H1 (cell line): ENCODE data around the gene MCFD2. TPM values are rescaled to one million over a fixed set of nuclear protein-coding genes. Genes with fewer than 3 reads are reported as not detected.
A peak's percentile ranks its signal among the peaks of the same experiment; 100 is the strongest.

Experiments used
- CTCF ChIA-PET: fragments of 300-600 bp; sonication (Branson Sonifier 250); formaldehyde crosslinking; loops from one replicate; lab custom pipeline; 2021; ENCODE audit not compliant: partially characterized antibody; lab: Charles Lee
- POLR2A ChIA-PET: fragments of 300-600 bp; sonication (Branson Sonifier 250); formaldehyde crosslinking; loops from one replicate; lab custom pipeline; 2021; ENCODE audit warnings: inconsistent platforms; ENCODE audit not compliant: partially characterized antibody; lab: Charles Lee
- DNase-seq, 2 experiments: peaks; one replicate each; pipeline versions ENCODE4 v3.0.0 to v3.0.0-alpha.2; 2010 to 2022; ENCODE audit warnings: low spot score in 2 of 2, low read depth in 1 of 2, mixed read lengths in 1 of 2
- FAIRE-seq: peaks from 2 replicates; lab custom pipeline; 2011; peaks lifted over from hg19 to GRCh38; lab: Jason Lieb, UNC
- H2AFZ ChIP-seq: 2 replicates; pipeline ENCODE4 v1.8.1; 2012; ENCODE audit warnings: low read length, inconsistent platforms
- H2AK5ac ChIP-seq: 2 replicates; pipeline ENCODE4 v1.6.1; 2013; ENCODE audit warnings: low read depth, low read length
- H2BK120ac ChIP-seq: replicated peaks from 2 replicates; pipeline ENCODE3; 2013; ENCODE audit warnings: low read depth, low read length, inconsistent platforms
- H2BK12ac ChIP-seq: 2 replicates; pipeline ENCODE4 v1.6.1; 2013; ENCODE audit warnings: low read depth, low read length
- H2BK15ac ChIP-seq: 2 replicates; pipeline ENCODE4 v1.6.1; 2013; ENCODE audit warnings: low read length
- H2BK20ac ChIP-seq: 2 replicates; pipeline ENCODE4 v1.6.1; 2013; ENCODE audit warnings: low read length
- H2BK5ac ChIP-seq: 2 replicates; pipeline ENCODE4 v1.6.1; 2013; ENCODE audit warnings: low read depth, low read length
- H3K14ac ChIP-seq: 2 replicates; pipeline ENCODE4 v1.6.1; 2013; ENCODE audit warnings: inconsistent platforms; ENCODE audit not compliant: insufficient read length
- H3K18ac ChIP-seq: 2 replicates; pipeline ENCODE4 v1.6.1; 2013; ENCODE audit warnings: low read length; ENCODE audit errors: extremely low read depth
- H3K23ac ChIP-seq: 2 replicates; pipeline ENCODE4 v1.6.1; 2013; ENCODE audit warnings: inconsistent platforms; ENCODE audit not compliant: insufficient read length
- H3K23me2 ChIP-seq: 2 replicates; pipeline ENCODE4 v1.6.1; 2013; ENCODE audit warnings: low read depth, low read length
- H3K27ac ChIP-seq: 2 replicates; pipeline ENCODE4 v1.6.1; 2011; ENCODE audit warnings: low read depth, low read length, inconsistent platforms
- H3K27me3 ChIP-seq, 4 experiments: replicated peaks in 1 of 4; 1 replicate in 1 of 4; 2 replicates in 3 of 4; pipeline versions ENCODE4 v1.6.1 to v1.8.1; 2011 to 2013; ENCODE audit warnings: low read length in 3 of 4, mild to moderate bottlenecking in 3 of 4, inconsistent platforms in 2 of 4, mixed read lengths in 2 of 4, moderate library complexity in 1 of 4; ENCODE audit not compliant: control insufficient read depth in 3 of 4, insufficient read depth in 3 of 4; ENCODE audit errors: extremely low read depth in 1 of 4
- H3K36me3 ChIP-seq, 4 experiments: 2 replicates each; pipeline versions ENCODE4 v1.6.1 to v1.8.1; 2011 to 2013; ENCODE audit warnings: mild to moderate bottlenecking in 4 of 4, low read length in 3 of 4, moderate library complexity in 2 of 4, control low read depth in 1 of 4, inconsistent platforms in 1 of 4; ENCODE audit not compliant: insufficient read depth in 4 of 4, control insufficient read depth in 2 of 4
- H3K4ac ChIP-seq: replicated peaks from 2 replicates; pipeline ENCODE3; 2013; ENCODE audit warnings: low read length, low read depth, mixed read lengths, inconsistent platforms; ENCODE audit not compliant: insufficient read length
- H3K4me1 ChIP-seq, 4 experiments: replicated peaks in 1 of 4; 1 replicate in 1 of 4; 2 replicates in 3 of 4; pipeline versions ENCODE4 v1.6.1 to v1.8.1; 2011 to 2013; ENCODE audit warnings: low read length in 3 of 4, inconsistent platforms in 2 of 4, mixed read lengths in 1 of 4; ENCODE audit not compliant: insufficient read depth in 4 of 4, control insufficient read depth in 3 of 4
- H3K4me2 ChIP-seq, 2 experiments: 2 replicates each; pipeline versions ENCODE4 v1.6.1 to v1.8.1; 2011 to 2013; ENCODE audit warnings: low read depth in 2 of 2, low read length in 2 of 2, control low read depth in 1 of 2, inconsistent platforms in 1 of 2, mild to moderate bottlenecking in 1 of 2; ENCODE audit not compliant: insufficient read depth in 1 of 2
- H3K4me3 ChIP-seq, 4 experiments: fragments of 200-600, 300-600 bp in 1 of 4; sonication (generic), shearing (Covaris generic), sonication (Bioruptor Twin) in 1 of 4; 2 replicates each; pipeline versions ENCODE4 v1.5.1 to v1.8.1; 2011 to 2016; ENCODE audit warnings: low read length in 4 of 4, low read depth in 3 of 4, control low read depth in 2 of 4, inconsistent platforms in 2 of 4, mild to moderate bottlenecking in 2 of 4, mixed read lengths in 1 of 4, moderate library complexity in 1 of 4; ENCODE audit not compliant: insufficient read depth in 2 of 4; ENCODE audit errors: extremely low read depth in 1 of 4
- H3K56ac ChIP-seq: replicated peaks from 2 replicates; pipeline ENCODE3; 2013; ENCODE audit warnings: low read depth, mild to moderate bottlenecking, mixed read lengths, low read length, inconsistent platforms; ENCODE audit not compliant: insufficient read length
- H3K79me1 ChIP-seq: 2 replicates; pipeline ENCODE4 v1.6.1; 2013; ENCODE audit warnings: low read depth, low read length, control low read depth
- H3K79me2 ChIP-seq, 2 experiments: 2 replicates each; pipeline versions ENCODE4 v1.6.1 to v1.8.1; 2012 to 2013; ENCODE audit warnings: low read length in 2 of 2, mild to moderate bottlenecking in 2 of 2, inconsistent platforms in 1 of 2; ENCODE audit not compliant: insufficient read depth in 2 of 2, control insufficient read depth in 1 of 2
- H3K9ac ChIP-seq, 4 experiments: replicated peaks in 1 of 4; 1 replicate in 1 of 4; 2 replicates in 3 of 4; pipeline versions ENCODE4 v1.6.1 to v1.8.1; 2011 to 2013; ENCODE audit warnings: low read depth in 3 of 4, low read length in 3 of 4, control low read depth in 2 of 4, mild to moderate bottlenecking in 2 of 4, moderate library complexity in 2 of 4, inconsistent platforms in 1 of 4; ENCODE audit errors: extremely low read depth in 1 of 4
- H3K9me3 ChIP-seq, 2 experiments: 2 replicates each; pipeline versions ENCODE4 v1.6.1 to v1.8.1; 2012 to 2013; ENCODE audit warnings: mild to moderate bottlenecking in 2 of 2, moderate library complexity in 2 of 2, control low read depth in 1 of 2, inconsistent platforms in 1 of 2, low read depth in 1 of 2, low read length in 1 of 2, mixed read lengths in 1 of 2; ENCODE audit not compliant: insufficient read depth in 2 of 2
- H4K20me1 ChIP-seq, 2 experiments: replicated peaks in 1 of 2; 2 replicates each; pipeline versions ENCODE3 to v1.8.1; 2011 to 2013; ENCODE audit warnings: inconsistent platforms in 2 of 2, low read length in 2 of 2, mild to moderate bottlenecking in 1 of 2; ENCODE audit not compliant: insufficient read depth in 2 of 2, control insufficient read depth in 1 of 2
- H4K5ac ChIP-seq: 2 replicates; pipeline ENCODE4 v1.6.1; 2013; ENCODE audit warnings: low read length, low read depth, mixed read lengths, inconsistent platforms; ENCODE audit not compliant: insufficient read length
- H4K8ac ChIP-seq: 2 replicates; pipeline ENCODE4 v1.8.0; 2013; ENCODE audit warnings: mild to moderate bottlenecking, moderate library complexity, low read length, inconsistent platforms; ENCODE audit not compliant: insufficient read depth; ENCODE audit errors: extremely low read depth
- H4K91ac ChIP-seq: replicated peaks from 2 replicates; pipeline ENCODE3; 2013; ENCODE audit warnings: low read length, mixed read lengths, inconsistent platforms; ENCODE audit not compliant: insufficient read length
- JUN ChIP-seq: IDR thresholded peaks from 2 replicates; pipeline ENCODE4 v1.6.1; 2011; ENCODE audit warnings: low read depth, mild to moderate bottlenecking, improper control_type of control experiment, low read length
- TAF1 ChIP-seq: IDR thresholded peaks from 2 replicates; pipeline ENCODE4 v1.6.1; 2011; ENCODE audit warnings: mild to moderate bottlenecking, low read depth, low read length
- WGBS, 2 experiments: shearing (Covaris generic) in 1 of 2; methylation state at CpG; one replicate each; pipeline versions ENCODE4 v1.1.6 to v1.1.7; 2013 to 2015; ENCODE audit warnings: low lambda C conversion rate in 2 of 2, mixed read lengths in 2 of 2, inconsistent platforms in 1 of 2, low coverage in 1 of 2, missing lambda C conversion rate in 1 of 2; ENCODE audit not compliant: insufficient replicate concordance in 2 of 2, insufficient coverage in 1 of 2, insufficient read length in 1 of 2; ENCODE audit errors: extremely low coverage in 1 of 2, missing lambda C conversion rate in 1 of 2; 5-methylcytosine and 5-hydroxymethylcytosine counted together
- polyA plus RNA-seq, 7 experiments: library from polyadenylated mRNA; depleted of rRNA in 3 of 7; stranded (reverse) in 5 of 7; unstranded in 2 of 7; fragments of >200 nt in 5 of 7; fragments of 200-250 nt in 2 of 7; gene quantifications; 1 replicate in 5 of 7; 2 replicates in 1 of 7; 4 replicates in 1 of 7; pipeline versions ENCODE4 v1.2.1 to v1.2.3, GENCODE V29; 2011 to 2013; ENCODE audit warnings: missing spikeins in 2 of 7, mixed read lengths in 2 of 7
- total RNA-seq: library from RNA; stranded (reverse); fragmentation: NEBNext Ultra II Directional; extraction: Animal tissue kit (Norgen Biotek cat#: 25700); gene quantifications from 2 replicates; pipeline ENCODE4 v1.2.1, GENCODE V29; 2021

MCFD2 gene
- total and polyA plus RNA-seq, 2 of the 8 experiments (the other 6 are each of a cell fraction or from before 2014, with no cell fraction given): 35.2 to 76.2 TPM

DNA sequence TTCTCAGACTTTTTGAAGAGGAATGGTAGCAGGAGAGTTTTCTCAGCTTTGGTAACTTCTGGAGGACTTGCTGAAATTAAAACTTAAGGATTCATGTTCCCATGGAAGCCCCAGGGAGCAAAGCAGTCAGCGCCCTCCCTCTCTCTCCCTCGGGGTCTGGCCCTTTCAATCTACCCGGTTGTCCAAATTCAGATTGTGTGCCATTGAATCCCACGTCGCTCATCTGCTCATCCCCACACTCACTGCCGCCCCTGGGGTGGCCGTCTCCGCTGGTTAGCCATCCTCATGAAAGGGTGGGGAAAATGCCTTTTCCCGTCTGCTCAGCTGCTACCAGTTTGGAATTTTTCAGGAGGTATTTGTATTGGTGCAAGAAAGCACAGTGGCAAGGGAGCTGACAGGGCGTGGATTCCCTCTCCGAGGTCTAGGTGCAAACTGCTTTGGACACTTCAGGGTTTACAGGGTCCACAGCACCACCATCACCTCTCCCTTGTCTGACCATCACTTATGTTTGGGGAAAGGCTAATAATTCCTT lies 27.1 kb downstream of the MCFD2 start:
- Histone ChIP-seq H3K27ac (no peak overlapping the region), H3K79me1 (no peaks in the 10 kb centered on the region), H2BK5ac (no peak overlapping the region), H2AFZ (peak overlapping the region; percentile 95), H3K14ac (no peak overlapping the region), H3K18ac (no peak overlapping the region), H3K9ac (no peak overlapping the region), H4K5ac (no peak overlapping the region), H2BK12ac (no peak overlapping the region), H4K91ac (no peak overlapping the region), H3K27me3 (no peaks in the 10 kb centered on the region), H3K56ac (no peak overlapping the region), H3K4me2 (no peak overlapping the region; a peak in 1 of 4 replicates), H3K4ac (no peak overlapping the region), H3K4me1 (peaks cover 0 to 7% (median 1%) of the 10 kb centered on the region in 4 experiments; a peak in 1 of 7 replicates), H2BK120ac (no peak overlapping the region), H3K79me2 (no peaks in the 10 kb centered on the region), H2BK20ac (no peak overlapping the region), H3K36me3 (no peaks in the 10 kb centered on the region), H3K23ac (no peak overlapping the region), H2AK5ac (no peak overlapping the region), H2BK15ac (0 out of 2 replicates have a peak overlapping the region, but pooled peaks have one; percentile 50), H3K9me3 (no peaks in the 10 kb centered on the region), H3K4me3 (no peak overlapping the region), H4K8ac (no peak overlapping the region), H4K20me1 (no peaks in the 10 kb centered on the region), H3K23me2 (no peaks in the 10 kb centered on the region)
- ChIA-PET CTCF (interaction anchor here (0.6 to 9.5 kb wide), 24 partner anchors 14 to 884 kb away, joined by 3 to 93 read pairs (median 4); no protein-coding TSS in a partner anchor), POLR2A (interaction anchor here (0.9 to 1.5 kb wide), 3 partner anchors 10 to 101 kb away, joined by 3 to 4 read pairs (median 3); no protein-coding TSS in a partner anchor)
- FAIRE-seq (no peak), DNase-seq (no peak)
- no peak for TF ChIP-seq JUN
- TF ChIP-seq TAF1: 0 out of 2 replicates have a peak, but pooled peaks have one; percentile 3
- WGBS, 2 experiments: 87% methylated on average over 10 of the region's 11 CpGs; no CpG with 5 or more reads in 1 of the 2 experiments
